Mucosa of stomach (tissue), 1 donor: Measurements from ENCODE around the gene RIOK1.
A peak's percentile ranks its signal among the peaks of the same experiment; 100 is the strongest.
"Not testable (repeated sequence)": the region's sequence is repeated elsewhere in the genome, so short reads cannot be mapped to it uniquely, and the experiment has no call there.

Experiments used
- H3K27me3 ChIP-seq: one replicate; pipeline ENCODE4 v1.7.0; 2013; ENCODE audit warnings: mild to moderate bottlenecking, low read length; ENCODE audit not compliant: control insufficient read depth, insufficient read depth
- H3K36me3 ChIP-seq: one replicate; pipeline ENCODE4 v1.7.0; 2013; ENCODE audit warnings: low read length; ENCODE audit not compliant: control insufficient read depth, insufficient read depth
- H3K4me1 ChIP-seq: one replicate; pipeline ENCODE4 v1.7.0; 2013; ENCODE audit warnings: mild to moderate bottlenecking, low read length; ENCODE audit not compliant: control insufficient read depth, insufficient read depth
- H3K4me3 ChIP-seq: one replicate; pipeline ENCODE4 v1.7.0; 2013; ENCODE audit warnings: low read length
- H3K9ac ChIP-seq: one replicate; pipeline ENCODE4 v1.7.0; 2013; ENCODE audit warnings: mild to moderate bottlenecking, low read length, moderate library complexity
- H3K9me3 ChIP-seq: one replicate; pipeline ENCODE4 v1.7.0; 2013; ENCODE audit warnings: mild to moderate bottlenecking, low read length, moderate library complexity; ENCODE audit not compliant: control insufficient read depth
- donor health status: Pancreatic carcinoma.

RIOK1 gene

GRCh38 chr6:7389451-7390225 is at the start of gene RIOK1, which contains the start of gene CAGE1:
Gene RIOK1, plus strand, starts transcription at chr6:7389808. Its CDS starts 195 bp downstream, at chr6:7390003.
Gene CAGE1, minus strand, starts transcription at chr6:7389742. Its CDS starts 2,569 bp downstream, at chr6:7387173.
- Histone ChIP-seq H3K4me1 (peaks cover 12% of the 10 kb centered on the region), H3K36me3 (no peaks in the 10 kb centered on the region), H3K27me3 (no peaks in the 10 kb centered on the region), H3K9me3 (no peaks in the 10 kb centered on the region), H3K4me3 (peak within 1 kb of the TSS; percentile 78), H3K9ac (peak within 1 kb of the TSS; percentile 86)

DNA sequence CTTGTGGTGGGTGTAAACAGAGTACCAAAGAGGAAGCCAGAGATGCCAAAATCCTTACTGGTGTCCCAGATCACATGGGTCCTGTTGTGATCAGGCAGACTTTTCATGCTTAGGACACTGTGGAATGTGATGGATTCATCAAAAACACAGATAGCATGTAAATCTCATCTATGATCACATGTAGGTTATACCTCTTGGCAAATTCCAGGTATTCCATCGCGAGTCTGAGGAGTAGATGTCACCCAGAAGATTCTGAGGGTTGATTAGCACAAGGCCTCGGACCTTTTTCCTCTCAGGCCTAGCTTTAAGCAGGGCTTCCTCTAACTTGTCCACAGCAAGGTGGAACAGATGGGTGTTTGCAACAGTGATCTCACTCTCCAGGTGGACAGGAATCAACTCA is 48.3 kb upstream of the RIOK1 start:
- no peaks in the 10 kb centered on the region for H3K27me3 ChIP-seq
- H3K4me3 ChIP-seq, result no peak overlapping the region
- H3K4me1 ChIP-seq, result no peaks in the 10 kb centered on the region
- H3K9me3 ChIP-seq, result no peaks in the 10 kb centered on the region
- H3K36me3 ChIP-seq, result no peaks in the 10 kb centered on the region
- H3K9ac ChIP-seq, result no peak overlapping the region

GRCh38 chr6:7341989-7342742 is 47.4 kb upstream of the RIOK1 start:
- Histone ChIP-seq H3K27me3 (no peaks in the 10 kb centered on the region), H3K9me3 (no peaks in the 10 kb centered on the region), H3K4me3 (no peak overlapping the region), H3K4me1 (no peaks in the 10 kb centered on the region), H3K36me3 (no peaks in the 10 kb centered on the region), H3K9ac (no peak overlapping the region)

DNA sequence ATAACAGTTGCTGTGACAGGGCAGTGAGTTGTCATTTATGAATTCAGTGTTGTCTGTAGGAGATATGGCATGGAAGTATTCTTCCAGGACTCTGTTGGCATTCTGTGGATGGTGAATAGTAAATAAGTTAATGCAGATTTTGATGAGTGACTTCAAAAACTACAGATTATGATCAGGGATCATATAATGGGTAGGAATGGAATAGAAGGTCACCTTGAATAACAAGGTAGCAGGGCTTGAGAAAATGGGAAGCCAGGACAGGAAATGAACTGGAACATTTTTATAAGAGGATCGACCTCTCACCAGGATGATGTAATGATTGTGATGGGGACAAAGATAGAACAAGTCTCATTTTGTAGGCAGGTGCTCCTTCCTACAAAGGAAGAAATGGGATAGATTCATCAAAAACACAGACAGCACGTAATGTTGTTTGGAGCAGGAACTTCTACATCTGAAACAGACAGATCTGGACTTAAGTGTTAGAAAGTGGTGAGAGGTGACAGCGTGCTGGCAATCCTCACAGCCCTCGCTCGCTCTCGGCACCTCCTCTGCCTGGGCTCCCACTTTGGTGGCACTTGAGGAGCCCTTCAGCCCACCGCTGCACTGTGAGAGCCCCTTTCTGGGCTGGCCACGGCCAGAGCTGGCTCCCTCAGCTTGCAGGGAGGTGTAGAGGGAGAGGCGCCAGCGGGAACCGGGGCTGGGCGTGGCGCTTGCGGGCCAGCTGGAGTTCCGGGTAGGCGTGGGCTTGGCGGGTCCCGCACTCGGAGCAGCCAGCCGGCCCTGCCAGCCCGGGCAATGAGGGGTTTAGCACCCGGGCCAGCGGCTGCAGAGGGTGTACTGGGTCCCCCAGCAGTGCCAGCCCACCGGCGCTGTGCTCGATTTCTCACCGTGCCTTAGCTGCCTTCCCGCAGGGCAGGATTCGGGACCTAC is 45.8 kb upstream of the RIOK1 start:
- no peaks in the 10 kb centered on the region for H3K9me3 ChIP-seq

DNA sequence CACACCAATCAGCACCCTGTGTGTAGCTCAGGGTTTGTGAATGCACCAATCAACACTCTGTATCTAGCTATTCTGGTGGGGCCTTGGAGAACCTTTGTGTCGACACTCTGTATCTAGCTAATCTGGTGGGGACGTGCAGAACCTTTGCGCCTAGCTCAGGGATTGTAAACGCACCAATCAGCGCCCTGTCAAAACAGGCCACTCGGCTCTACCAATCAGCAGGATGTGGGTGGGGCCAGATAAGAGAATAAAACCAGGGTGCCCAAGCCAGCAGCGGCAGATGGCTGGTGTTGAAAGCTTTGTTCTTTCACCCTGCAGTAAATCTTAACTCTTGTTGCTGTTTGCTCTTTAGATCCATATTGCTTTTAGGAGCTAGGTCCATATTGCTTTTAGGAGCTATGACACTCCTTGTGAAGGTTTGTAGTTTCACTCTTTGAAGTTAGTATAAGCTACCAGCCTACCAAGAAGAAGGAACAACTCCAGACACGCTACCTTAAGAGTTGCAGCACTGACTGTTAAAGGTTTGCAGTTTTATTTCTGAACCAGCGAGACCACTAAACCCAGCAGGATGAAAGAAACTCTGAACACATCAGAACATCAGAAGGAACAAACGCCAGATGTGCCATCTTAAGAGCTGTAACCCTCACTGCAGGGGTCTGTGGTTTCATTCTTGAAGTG is 44.7 kb upstream of the RIOK1 start:
- not testable (repeated sequence) for H3K36me3 ChIP-seq, H3K4me3 ChIP-seq, H3K9me3 ChIP-seq, H3K9ac ChIP-seq, H3K4me1 ChIP-seq, H3K27me3 ChIP-seq

More for the DNA sequence above, 45.8 kb upstream of the RIOK1 start:
- Histone ChIP-seq H3K36me3 (no peaks in the 10 kb centered on the region), H3K4me1 (no peaks in the 10 kb centered on the region), H3K4me3 (no peak overlapping the region), H3K27me3 (no peaks in the 10 kb centered on the region), H3K9ac (no peak overlapping the region)

DNA sequence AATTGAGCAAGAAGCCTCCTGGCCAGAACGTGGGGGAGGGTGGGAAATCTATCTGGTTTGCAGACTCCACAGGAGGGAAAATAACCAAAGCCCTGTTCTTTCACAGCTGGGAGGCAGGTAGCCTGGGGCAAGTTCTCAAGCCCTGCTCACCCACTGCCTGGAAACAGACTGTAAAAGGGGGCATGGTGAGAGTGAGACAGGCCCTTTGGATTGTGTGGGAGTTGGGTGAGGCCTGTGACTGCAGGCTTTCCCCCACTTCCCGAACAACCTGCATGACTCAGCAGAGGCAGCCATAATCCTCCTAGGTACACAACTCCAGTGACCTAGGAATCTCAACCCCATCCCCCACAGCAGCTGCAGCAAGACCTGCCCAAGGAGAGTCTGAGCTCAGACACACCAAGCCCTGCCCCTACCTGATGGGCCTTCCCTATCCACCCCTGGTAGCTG is 42.0 kb upstream of the RIOK1 start:
- not testable (repeated sequence) for H3K4me3 ChIP-seq, H3K9ac ChIP-seq, H3K4me1 ChIP-seq, H3K9me3 ChIP-seq, H3K36me3 ChIP-seq, H3K27me3 ChIP-seq

- not testable (repeated sequence) for H3K36me3 ChIP-seq, H3K27me3 ChIP-seq, H3K9ac ChIP-seq, H3K4me1 ChIP-seq, H3K9me3 ChIP-seq, H3K4me3 ChIP-seq
Observed at GRCh38 chr6:7350591-7350990, 39.0 kb upstream of the RIOK1 start.

GRCh38 chr6:7351916-7352315 is 37.7 kb upstream of the RIOK1 start:
- not testable (repeated sequence) for H3K4me3 ChIP-seq, H3K9me3 ChIP-seq, H3K36me3 ChIP-seq, H3K9ac ChIP-seq, H3K4me1 ChIP-seq, H3K27me3 ChIP-seq

DNA sequence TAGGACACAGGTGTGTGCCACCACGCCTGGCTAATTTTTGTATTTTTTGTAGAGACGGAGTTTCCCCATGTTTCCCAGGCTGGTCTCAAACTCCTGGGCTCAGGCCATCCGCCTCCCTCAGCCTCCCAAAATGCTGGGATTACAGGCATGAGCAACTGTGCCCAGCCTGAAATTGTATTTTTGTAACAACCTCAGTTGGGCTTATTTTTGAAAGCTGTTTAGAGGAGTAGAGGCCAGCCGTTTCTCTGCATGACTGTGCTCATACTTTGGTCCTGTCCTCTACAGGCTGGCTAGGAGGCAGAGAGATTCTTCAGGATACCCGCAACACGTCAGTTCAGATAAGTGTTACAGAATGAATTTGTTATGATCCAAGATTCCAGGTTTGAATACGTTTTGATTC is 22.2 kb upstream of the RIOK1 start:
- no peaks in the 10 kb centered on the region for H3K4me1 ChIP-seq
- H3K4me3 ChIP-seq, result no peak overlapping the region
- H3K9me3 ChIP-seq, result no peaks in the 10 kb centered on the region
- no peaks in the 10 kb centered on the region for H3K36me3 ChIP-seq
- H3K9ac ChIP-seq, result no peak overlapping the region
- no peaks in the 10 kb centered on the region for H3K27me3 ChIP-seq

- Histone ChIP-seq H3K4me3 (no peak overlapping the region), H3K4me1 (no peaks in the 10 kb centered on the region), H3K9me3 (no peaks in the 10 kb centered on the region), H3K27me3 (no peaks in the 10 kb centered on the region), H3K9ac (no peak overlapping the region), H3K36me3 (no peaks in the 10 kb centered on the region)
Observed at GRCh38 chr6:7373739-7374138, 15.9 kb upstream of the RIOK1 start.

GRCh38 chr6:7377961-7378360 is 11.6 kb upstream of the RIOK1 start:
- Histone ChIP-seq H3K4me1 (no peaks in the 10 kb centered on the region), H3K36me3 (no peaks in the 10 kb centered on the region), H3K9ac (no peak overlapping the region), H3K27me3 (no peaks in the 10 kb centered on the region), H3K4me3 (no peak overlapping the region), H3K9me3 (no peaks in the 10 kb centered on the region)
